ENCODE data around the gene SULT1A3. TPM values are rescaled to one million over a fixed set of nuclear protein-coding genes. Genes with fewer than 3 reads are reported as not detected.

The SULT1A3 gene
- total RNA-seq, 1 experiment from 2014 or later: 8.3 TPM

GRCh38 chr16:30186444-30186781 lies 12.6 kb upstream of the SULT1A3 start (continued):
- no peak for TF ChIP-seq ZNF423 (CRISPR knock-in tag; IDR thresholded peaks at IDR 0.05)
- no peak for TF ChIP-seq JUN (CRISPR knock-in tag; IDR thresholded peaks at IDR 0.05)

- H3K27me3 Mint-ChIP-seq (ENCODE audit: low read depth): peaks cover 22% of the 10 kb centered on the region
- CTCF ChIA-PET: interaction anchor here (0.8 to 4.8 kb wide), 8 partner anchors 8 to 429 kb away, joined by 3 to 21 read pairs (median 6); partner anchors contain the start of genes TBX6, YPEL3 and ZNF771
- DNase-seq (ENCODE audit: low spot score) (peak; percentile 91), ATAC-seq (peak; percentile 46)
- no peaks in the 10 kb centered on the region for H3K9me3 Mint-ChIP-seq
- no peak overlapping the region for H3K27ac Mint-ChIP-seq
- no peaks in the 10 kb centered on the region for H3K36me3 Mint-ChIP-seq
- peaks cover 7% of the 10 kb centered on the region for H3K4me1 Mint-ChIP-seq
- no peak overlapping the region for H3K4me3 Mint-ChIP-seq
- POLR2A ChIA-PET: no interaction called here
- TF ChIP-seq, protein P1, sequence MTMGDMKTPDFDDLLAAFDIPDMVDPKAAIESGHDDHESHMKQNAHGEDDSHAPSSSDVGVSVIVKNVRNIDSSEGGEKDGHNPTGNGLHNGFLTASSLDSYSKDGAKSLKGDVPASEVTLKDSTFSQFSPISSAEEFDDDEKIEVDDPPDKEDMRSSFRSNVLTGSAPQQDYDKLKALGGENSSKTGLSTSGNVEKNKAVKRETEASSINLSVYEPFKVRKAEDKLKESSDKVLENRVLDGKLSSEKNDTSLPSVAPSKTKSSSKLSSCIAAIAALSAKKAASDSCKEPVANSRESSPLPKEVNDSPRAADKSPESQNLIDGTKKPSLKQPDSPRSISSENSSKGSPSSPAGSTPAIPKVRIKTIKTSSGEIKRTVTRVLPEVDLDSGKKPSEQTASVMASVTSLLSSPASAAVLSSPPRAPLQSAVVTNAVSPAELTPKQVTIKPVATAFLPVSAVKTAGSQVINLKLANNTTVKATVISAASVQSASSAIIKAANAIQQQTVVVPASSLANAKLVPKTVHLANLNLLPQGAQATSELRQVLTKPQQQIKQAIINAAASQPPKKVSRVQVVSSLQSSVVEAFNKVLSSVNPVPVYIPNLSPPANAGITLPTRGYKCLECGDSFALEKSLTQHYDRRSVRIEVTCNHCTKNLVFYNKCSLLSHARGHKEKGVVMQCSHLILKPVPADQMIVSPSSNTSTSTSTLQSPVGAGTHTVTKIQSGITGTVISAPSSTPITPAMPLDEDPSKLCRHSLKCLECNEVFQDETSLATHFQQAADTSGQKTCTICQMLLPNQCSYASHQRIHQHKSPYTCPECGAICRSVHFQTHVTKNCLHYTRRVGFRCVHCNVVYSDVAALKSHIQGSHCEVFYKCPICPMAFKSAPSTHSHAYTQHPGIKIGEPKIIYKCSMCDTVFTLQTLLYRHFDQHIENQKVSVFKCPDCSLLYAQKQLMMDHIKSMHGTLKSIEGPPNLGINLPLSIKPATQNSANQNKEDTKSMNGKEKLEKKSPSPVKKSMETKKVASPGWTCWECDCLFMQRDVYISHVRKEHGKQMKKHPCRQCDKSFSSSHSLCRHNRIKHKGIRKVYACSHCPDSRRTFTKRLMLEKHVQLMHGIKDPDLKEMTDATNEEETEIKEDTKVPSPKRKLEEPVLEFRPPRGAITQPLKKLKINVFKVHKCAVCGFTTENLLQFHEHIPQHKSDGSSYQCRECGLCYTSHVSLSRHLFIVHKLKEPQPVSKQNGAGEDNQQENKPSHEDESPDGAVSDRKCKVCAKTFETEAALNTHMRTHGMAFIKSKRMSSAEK (CRISPR knock-in tag; IDR thresholded peaks at IDR 0.05; ENCODE audit: borderline replicate concordance): no peak
- TF ChIP-seq JAZF1 (CRISPR knock-in tag; IDR thresholded peaks at IDR 0.05) (no peak), NR2C2 (CRISPR knock-in tag; IDR thresholded peaks at IDR 0.05) (no peak), ZNF138 (CRISPR knock-in tag; conservative IDR thresholded peaks at IDR 0.05) (no peak), RELA (CRISPR knock-in tag; IDR thresholded peaks at IDR 0.05; ENCODE audit: borderline replicate concordance) (no peak), NFYB (CRISPR knock-in tag; conservative IDR thresholded peaks at IDR 0.05; ENCODE audit: low read depth) (no peak), ZNF416 (CRISPR knock-in tag; IDR thresholded peaks at IDR 0.05) (no peak), ESRRA (CRISPR knock-in tag; IDR thresholded peaks at IDR 0.05; ENCODE audit: borderline replicate concordance) (no peak), TEAD1 (CRISPR knock-in tag; IDR thresholded peaks at IDR 0.05) (no peak), ZNF317 (CRISPR knock-in tag; IDR thresholded peaks at IDR 0.05; ENCODE audit: borderline replicate concordance, low read depth) (no peak), MLX (CRISPR knock-in tag; IDR thresholded peaks at IDR 0.05) (no peak), ZNF263 (CRISPR knock-in tag; IDR thresholded peaks at IDR 0.05; ENCODE audit: low read depth) (no peak), MAX (CRISPR knock-in tag; IDR thresholded peaks at IDR 0.05) (peak; percentile 38; the same call in 1 of the 2 replicates), MYBL2 (CRISPR knock-in tag; IDR thresholded peaks at IDR 0.05) (no peak), ATF3 (CRISPR knock-in tag; conservative IDR thresholded peaks at IDR 0.05) (no peak)
- TF ChIP-seq, protein P2, sequence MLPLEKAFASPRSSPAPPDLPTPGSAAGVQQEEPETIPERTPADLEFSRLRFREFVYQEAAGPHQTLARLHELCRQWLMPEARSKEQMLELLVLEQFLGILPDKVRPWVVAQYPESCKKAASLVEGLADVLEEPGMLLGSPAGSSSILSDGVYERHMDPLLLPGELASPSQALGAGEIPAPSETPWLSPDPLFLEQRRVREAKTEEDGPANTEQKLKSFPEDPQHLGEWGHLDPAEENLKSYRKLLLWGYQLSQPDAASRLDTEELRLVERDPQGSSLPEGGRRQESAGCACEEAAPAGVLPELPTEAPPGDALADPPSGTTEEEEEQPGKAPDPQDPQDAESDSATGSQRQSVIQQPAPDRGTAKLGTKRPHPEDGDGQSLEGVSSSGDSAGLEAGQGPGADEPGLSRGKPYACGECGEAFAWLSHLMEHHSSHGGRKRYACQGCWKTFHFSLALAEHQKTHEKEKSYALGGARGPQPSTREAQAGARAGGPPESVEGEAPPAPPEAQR (CRISPR knock-in tag; IDR thresholded peaks at IDR 0.05): no peak
- TF ChIP-seq, protein P3, sequence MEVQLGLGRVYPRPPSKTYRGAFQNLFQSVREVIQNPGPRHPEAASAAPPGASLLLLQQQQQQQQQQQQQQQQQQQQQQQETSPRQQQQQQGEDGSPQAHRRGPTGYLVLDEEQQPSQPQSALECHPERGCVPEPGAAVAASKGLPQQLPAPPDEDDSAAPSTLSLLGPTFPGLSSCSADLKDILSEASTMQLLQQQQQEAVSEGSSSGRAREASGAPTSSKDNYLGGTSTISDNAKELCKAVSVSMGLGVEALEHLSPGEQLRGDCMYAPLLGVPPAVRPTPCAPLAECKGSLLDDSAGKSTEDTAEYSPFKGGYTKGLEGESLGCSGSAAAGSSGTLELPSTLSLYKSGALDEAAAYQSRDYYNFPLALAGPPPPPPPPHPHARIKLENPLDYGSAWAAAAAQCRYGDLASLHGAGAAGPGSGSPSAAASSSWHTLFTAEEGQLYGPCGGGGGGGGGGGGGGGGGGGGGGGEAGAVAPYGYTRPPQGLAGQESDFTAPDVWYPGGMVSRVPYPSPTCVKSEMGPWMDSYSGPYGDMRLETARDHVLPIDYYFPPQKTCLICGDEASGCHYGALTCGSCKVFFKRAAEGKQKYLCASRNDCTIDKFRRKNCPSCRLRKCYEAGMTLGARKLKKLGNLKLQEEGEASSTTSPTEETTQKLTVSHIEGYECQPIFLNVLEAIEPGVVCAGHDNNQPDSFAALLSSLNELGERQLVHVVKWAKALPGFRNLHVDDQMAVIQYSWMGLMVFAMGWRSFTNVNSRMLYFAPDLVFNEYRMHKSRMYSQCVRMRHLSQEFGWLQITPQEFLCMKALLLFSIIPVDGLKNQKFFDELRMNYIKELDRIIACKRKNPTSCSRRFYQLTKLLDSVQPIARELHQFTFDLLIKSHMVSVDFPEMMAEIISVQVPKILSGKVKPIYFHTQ (CRISPR knock-in tag; IDR thresholded peaks at IDR 0.05): no peak
- TF ChIP-seq, protein P4, sequence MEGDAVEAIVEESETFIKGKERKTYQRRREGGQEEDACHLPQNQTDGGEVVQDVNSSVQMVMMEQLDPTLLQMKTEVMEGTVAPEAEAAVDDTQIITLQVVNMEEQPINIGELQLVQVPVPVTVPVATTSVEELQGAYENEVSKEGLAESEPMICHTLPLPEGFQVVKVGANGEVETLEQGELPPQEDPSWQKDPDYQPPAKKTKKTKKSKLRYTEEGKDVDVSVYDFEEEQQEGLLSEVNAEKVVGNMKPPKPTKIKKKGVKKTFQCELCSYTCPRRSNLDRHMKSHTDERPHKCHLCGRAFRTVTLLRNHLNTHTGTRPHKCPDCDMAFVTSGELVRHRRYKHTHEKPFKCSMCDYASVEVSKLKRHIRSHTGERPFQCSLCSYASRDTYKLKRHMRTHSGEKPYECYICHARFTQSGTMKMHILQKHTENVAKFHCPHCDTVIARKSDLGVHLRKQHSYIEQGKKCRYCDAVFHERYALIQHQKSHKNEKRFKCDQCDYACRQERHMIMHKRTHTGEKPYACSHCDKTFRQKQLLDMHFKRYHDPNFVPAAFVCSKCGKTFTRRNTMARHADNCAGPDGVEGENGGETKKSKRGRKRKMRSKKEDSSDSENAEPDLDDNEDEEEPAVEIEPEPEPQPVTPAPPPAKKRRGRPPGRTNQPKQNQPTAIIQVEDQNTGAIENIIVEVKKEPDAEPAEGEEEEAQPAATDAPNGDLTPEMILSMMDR (IDR thresholded peaks at IDR 0.05): peak; percentile 85
- TF ChIP-seq, protein P5, sequence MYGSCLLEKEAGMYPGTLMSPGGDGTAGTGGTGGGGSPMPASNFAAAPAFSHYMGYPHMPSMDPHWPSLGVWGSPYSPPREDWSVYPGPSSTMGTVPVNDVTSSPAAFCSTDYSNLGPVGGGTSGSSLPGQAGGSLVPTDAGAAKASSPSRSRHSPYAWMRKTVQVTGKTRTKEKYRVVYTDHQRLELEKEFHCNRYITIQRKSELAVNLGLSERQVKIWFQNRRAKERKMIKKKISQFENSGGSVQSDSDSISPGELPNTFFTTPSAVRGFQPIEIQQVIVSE (CRISPR knock-in tag; IDR thresholded peaks at IDR 0.05; ENCODE audit: borderline replicate concordance): no peak
Observed at GRCh38 chr16:30186782-30187555, 12.1 kb upstream of the SULT1A3 start.
